ENCODE results near the gene HAT1. TPM values are rescaled to one million over a fixed set of nuclear protein-coding genes. Genes with fewer than 3 reads are reported as not detected.

HAT1 gene
- polyA plus RNA-seq, 2 of the 4 experiments (the other 2 are of a cell fraction) = 94.3 to 139 TPM

DNA sequence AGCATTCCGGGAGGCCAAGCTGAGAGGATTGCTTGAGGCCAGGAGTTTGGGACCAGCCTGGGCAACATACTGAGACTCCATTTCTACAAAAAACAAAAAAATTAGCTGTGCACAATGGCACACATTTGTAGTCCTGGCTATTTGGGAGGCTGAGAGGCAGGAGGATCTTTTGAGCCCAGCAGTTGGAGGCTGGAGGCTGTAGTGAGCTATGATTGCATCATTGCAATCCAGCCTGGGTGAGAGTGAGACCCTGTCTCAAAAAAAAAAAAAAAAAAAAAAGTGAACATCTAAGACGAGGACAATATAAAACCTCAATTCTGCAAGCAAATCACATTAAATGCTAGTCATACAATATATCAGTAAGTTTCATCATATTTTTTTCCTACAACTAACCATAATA, 2.8 kb upstream of the HAT1 start:
- H3K27ac ChIP-seq = no peak overlapping the region
- no peak for TF ChIP-seq POLR2AphosphoS2 (conservative IDR thresholded peaks at IDR 0.05; ENCODE audit: low read length)
- no peak for TF ChIP-seq TFCP2L1 (CRISPR knock-in tag; IDR thresholded peaks at IDR 0.05)
- no peak for TF ChIP-seq ZNF302 (CRISPR knock-in tag; IDR thresholded peaks at IDR 0.05)
- no peak for TF ChIP-seq RCOR1 (IDR thresholded peaks at IDR 0.05; ENCODE audit: low read depth, low read length)
- TF ChIP-seq CHD4 (IDR thresholded peaks at IDR 0.05; ENCODE audit: borderline replicate concordance) = no peak
- TF ChIP-seq MAFK (IDR thresholded peaks at IDR 0.05; ENCODE audit: partially characterized antibody) = no peak
- no peak for TF ChIP-seq REST (IDR thresholded peaks at IDR 0.05)
- no peak for TF ChIP-seq SMC3 (IDR thresholded peaks at IDR 0.05)
- TF ChIP-seq RAD21 (conservative IDR thresholded peaks at IDR 0.05 in 1 of 2, IDR thresholded peaks at IDR 0.05 in 1 of 2) = no peak
- no peak for TF ChIP-seq HOXB13 (CRISPR knock-in tag; IDR thresholded peaks at IDR 0.05; ENCODE audit: low read depth)
- TF ChIP-seq, protein P1, sequence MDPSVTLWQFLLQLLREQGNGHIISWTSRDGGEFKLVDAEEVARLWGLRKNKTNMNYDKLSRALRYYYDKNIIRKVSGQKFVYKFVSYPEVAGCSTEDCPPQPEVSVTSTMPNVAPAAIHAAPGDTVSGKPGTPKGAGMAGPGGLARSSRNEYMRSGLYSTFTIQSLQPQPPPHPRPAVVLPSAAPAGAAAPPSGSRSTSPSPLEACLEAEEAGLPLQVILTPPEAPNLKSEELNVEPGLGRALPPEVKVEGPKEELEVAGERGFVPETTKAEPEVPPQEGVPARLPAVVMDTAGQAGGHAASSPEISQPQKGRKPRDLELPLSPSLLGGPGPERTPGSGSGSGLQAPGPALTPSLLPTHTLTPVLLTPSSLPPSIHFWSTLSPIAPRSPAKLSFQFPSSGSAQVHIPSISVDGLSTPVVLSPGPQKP (IDR thresholded peaks at IDR 0.05; ENCODE audit: low read depth, low read length) = no peak
- TF ChIP-seq E2F6 (IDR thresholded peaks at IDR 0.05; ENCODE audit: borderline replicate concordance, low read depth) = no peak
- no peak for TF ChIP-seq HOXA7 (CRISPR knock-in tag; IDR thresholded peaks at IDR 0.05)
- no peak for TF ChIP-seq HDAC2 (IDR thresholded peaks at IDR 0.05)
- no peak for TF ChIP-seq CTCF (IDR thresholded peaks at IDR 0.05)
- TF ChIP-seq EHMT2 (IDR thresholded peaks at IDR 0.05; ENCODE audit: low read depth) = no peak
- no peak for TF ChIP-seq EP300 (IDR thresholded peaks at IDR 0.05)
- TF ChIP-seq ZSCAN20 (CRISPR knock-in tag; IDR thresholded peaks at IDR 0.05) = no peak
- TF ChIP-seq FOSL2 (IDR thresholded peaks at IDR 0.05) = no peak
- no peak for TF ChIP-seq FOSL2 (CRISPR knock-in tag; IDR thresholded peaks at IDR 0.05)
- TF ChIP-seq CEBPB (IDR thresholded peaks at IDR 0.05) = no peak
- H3K9me3 ChIP-seq = no peaks in the 10 kb centered on the region
- no peak for ATAC-seq
- no peak overlapping the region for H3K4me2 ChIP-seq
- no peak for FAIRE-seq
- WGBS (ENCODE audit: missing lambda C conversion rate) = 74% methylated on average over 2 of the region's 2 CpGs
- H3K4me1 ChIP-seq = peaks cover 17% of the 10 kb centered on the region
- POLR2A ChIA-PET = no interaction called here
- H3K4me3 ChIP-seq = no peak overlapping the region
- CTCF ChIA-PET = interaction anchor here (1.3 kb wide), 1 partner anchor 21 kb away, joined by 3 read pairs; no protein-coding TSS in a partner anchor
- no peak for DNase-seq (ENCODE audit: low read depth in 1 of 2, low spot score in 1 of 2)

DNA sequence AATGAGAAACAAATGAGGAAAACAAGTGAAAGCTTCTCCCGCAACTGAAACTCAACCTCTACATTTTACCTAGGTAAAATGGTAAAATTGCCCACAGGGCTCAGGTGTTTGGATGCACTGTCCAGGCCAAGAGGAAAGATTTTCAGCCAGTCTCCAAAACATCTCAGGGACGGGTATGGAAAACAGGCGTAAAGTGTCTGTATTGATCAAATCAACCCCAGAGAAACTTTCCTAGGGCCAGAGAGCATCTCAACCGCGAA, 361 bp upstream of the HAT1 start:
- TF ChIP-seq EP300 (IDR thresholded peaks at IDR 0.05) (no peak), TFCP2L1 (CRISPR knock-in tag; IDR thresholded peaks at IDR 0.05) (no peak), PHF8 (IDR thresholded peaks at IDR 0.05; ENCODE audit: borderline replicate concordance, low read depth) (peak; percentile 78), CHD2 (IDR thresholded peaks at IDR 0.05; ENCODE audit: low read length, partially characterized antibody) (no peak)
- ChIA-PET POLR2A (interaction anchor here (0.6 to 1.7 kb wide), 5 partner anchors 28 to 185 kb away, joined by 3 to 10 read pairs (median 5); partner anchors contain the start of genes DLX1, DLX2, METAP1D and SLC25A12), CTCF (interaction anchor here (0.6 to 1.6 kb wide), 3 partner anchors 77 to 791 kb away, joined by 3 to 6 read pairs (median 3); no protein-coding TSS in a partner anchor)

More for the DNA sequence above, 361 bp upstream of the HAT1 start:
- WGBS (ENCODE audit: missing lambda C conversion rate) = 2% methylated on average over 5 of the region's 5 CpGs
- ATAC-seq (peak in 1 of 2 experiments; percentile 38; a peak in 2 of 6 replicates), FAIRE-seq (no peak), DNase-seq (ENCODE audit: low read depth in 1 of 2, low spot score in 1 of 2) (no peak)
- H3K4me3 ChIP-seq = peak overlapping the region; percentile 49
- peaks cover 21% of the 10 kb centered on the region for H3K4me1 ChIP-seq
- peak overlapping the region; percentile 78 for H3K4me2 ChIP-seq
- H3K9me3 ChIP-seq = no peaks in the 10 kb centered on the region
- H3K27ac ChIP-seq = peak overlapping the region; percentile 76 to 85

All from A549 (cell line).